C1 segment of cervical spinal cord (tissue), 14 donors: Measurements from ENCODE around the gene MGA.

Experiments used
- DNase-seq, 14 donors: peaks; one replicate each; lab custom pipeline; 2025; lab: John Stamatoyannopoulos, UW

Gene MGA

GRCh38 chr15:41806291-41807181 lies 146.3 kb downstream of the MGA start:
- no peak for DNase-seq

GRCh38 chr15:41809121-41809520 lies 148.9 kb downstream of the MGA start:
- DNase-seq, result no peak

- peak in 6 of 14 donors; percentile 19 to 78 (median 33) for DNase-seq
These were observed 149.5 kb downstream of the MGA start for GRCh38 chr15:41809526-41810220.

- DNase-seq, result peak in 2 of 14 donors; percentile 56 to 87
These were observed 150.6 kb downstream of the MGA start for GRCh38 chr15:41810651-41811431.

DNA sequence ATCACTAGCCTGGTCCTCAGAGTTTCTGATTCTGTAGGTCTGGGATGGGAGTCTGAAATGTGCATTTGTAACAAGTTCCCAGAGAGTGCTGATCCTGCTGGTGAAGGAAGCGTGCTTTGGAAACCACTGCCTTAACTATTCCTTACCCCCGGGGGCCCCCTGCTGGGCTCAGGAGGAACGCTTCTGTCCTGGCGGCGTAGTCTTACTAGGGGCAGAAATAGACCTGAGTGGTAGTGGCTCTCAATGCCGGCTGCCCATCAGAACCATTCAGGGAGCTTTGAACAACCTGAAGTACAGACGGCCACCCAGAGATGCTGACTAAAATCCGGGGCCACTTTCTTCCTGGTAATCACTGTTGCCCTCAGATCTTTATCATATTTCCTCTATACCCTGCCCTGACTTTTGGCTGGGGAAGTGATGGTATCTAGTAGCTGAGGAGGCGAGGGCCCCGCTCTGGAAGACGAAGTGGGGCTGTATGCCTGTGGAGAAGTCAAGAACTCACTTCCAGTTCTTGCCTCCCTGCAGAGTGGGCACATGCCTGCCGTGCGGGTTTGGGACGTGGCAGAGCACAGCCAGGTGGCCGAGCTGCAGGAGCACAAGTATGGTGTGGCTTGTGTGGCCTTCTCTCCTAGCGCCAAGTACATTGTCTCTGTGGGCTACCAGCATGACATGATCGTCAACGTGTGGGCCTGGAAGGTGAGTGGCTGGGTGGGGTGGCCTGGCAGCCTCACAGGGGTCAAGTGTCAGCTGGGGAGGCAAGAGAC lies 151.4 kb downstream of the MGA start:
- DNase-seq, result peak in 11 of 14 donors; percentile 14 to 87 (median 59)

GRCh38 chr15:41812820-41813375 lies 152.7 kb downstream of the MGA start:
- no peak for DNase-seq

DNA sequence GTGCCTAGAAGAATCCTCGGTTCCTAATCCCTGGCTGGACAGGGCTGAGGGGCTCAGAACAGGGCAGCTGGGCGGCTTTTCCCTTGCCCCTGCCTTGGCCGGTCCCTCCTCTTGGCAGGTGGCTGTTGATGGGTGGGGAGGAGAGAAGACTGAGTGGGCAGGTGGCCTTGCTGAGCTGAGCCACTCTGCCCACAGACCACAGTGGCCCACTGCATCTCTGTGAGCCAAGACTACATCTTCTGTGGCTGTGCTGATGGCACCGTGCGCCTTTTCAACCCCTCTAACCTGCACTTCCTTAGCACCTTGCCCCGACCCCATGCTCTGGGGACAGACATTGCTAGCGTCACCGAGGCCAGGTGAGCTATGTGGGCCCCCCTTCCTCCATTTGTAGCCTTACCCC lies 153.2 kb downstream of the MGA start:
- no peak for DNase-seq

GRCh38 chr15:41814534-41814933 lies 154.3 kb downstream of the MGA start:
- DNase-seq, result no peak

DNA sequence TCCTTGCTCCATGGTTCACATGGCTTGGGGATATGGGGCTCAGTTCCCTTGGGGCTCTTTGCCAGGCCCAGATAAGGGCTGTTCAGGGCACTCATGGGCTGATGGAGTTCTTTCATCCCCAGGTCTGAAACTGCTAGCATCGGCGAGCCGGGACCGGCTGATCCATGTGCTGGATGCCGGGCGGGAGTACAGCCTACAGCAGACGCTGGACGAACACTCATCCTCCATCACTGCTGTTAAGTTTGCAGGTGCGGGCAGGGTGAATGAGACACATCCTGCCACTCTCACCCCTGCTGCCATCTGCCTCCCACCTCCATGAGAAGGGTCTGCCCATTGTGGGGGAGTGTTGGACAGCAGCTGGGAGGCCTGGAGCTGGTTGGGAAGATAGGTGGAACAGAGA lies 156.6 kb downstream of the MGA start:
- no peak for DNase-seq

DNA sequence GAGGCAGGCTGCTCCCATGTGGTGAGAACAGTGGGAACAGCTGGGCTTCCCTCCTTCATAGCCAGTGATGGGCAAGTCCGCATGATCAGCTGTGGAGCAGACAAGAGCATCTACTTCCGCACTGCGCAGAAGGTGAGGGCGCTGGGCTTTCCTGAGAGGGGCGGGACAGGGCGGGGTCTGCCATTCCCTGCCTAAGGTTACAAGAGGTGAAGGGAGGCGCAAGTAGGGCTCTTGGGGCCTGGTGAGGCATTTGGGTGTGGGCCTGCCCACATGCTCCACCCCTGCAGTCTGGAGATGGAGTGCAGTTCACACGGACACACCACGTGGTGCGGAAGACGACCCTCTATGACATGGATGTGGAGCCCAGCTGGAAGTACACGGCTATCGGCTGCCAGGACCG lies 157.1 kb downstream of the MGA start:
- DNase-seq, result no peak

DNA sequence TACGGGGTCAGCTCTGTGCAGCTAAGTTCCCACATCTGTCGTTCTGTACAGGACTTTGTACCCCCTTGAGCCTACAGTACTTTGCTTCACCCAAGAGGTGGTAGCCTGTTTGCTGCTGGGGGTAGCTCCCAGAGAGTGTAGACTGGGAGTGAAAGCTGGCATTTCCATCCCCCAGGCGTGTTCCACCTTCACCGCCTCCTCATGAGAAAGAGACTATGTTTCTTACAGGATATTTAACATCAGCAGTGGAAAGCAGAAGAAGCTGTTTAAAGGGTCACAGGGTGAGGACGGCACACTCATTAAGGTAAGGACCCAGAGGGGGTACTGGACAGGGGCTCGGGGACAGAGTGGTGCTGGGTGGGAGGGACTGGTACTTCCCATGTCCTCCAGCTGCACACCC lies 157.6 kb downstream of the MGA start:
- DNase-seq, result no peak

DNA sequence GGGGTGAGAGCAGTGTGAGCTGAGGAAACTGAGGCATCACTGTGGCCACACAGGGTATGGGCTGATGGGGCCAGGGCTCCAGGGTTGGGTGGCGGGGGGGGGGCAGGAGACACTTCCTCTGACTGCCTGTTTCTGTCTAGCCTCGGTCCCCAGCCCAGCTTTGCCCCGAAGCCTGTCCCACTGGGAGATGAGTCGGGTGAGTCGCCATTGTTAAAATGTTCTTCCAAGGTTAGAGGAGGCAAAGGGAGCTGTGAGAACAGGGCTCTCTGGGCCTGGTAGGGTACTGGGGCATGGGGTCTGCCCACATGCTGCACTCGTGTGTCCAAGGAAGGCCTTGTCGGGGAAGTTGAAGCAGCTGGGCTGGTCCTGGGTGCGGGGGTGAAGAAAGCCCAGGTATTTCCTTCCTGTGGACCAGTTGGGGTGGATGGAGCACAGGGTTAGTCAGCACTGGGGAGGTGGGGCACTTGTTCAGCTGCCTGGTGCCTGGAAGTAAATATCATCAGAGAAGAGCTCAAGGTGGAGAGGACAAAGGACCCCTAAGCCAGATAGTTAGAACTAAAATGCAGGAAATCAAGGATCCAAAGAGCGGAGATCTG lies 159.3 kb downstream of the MGA start:
- no peak for DNase-seq

DNA sequence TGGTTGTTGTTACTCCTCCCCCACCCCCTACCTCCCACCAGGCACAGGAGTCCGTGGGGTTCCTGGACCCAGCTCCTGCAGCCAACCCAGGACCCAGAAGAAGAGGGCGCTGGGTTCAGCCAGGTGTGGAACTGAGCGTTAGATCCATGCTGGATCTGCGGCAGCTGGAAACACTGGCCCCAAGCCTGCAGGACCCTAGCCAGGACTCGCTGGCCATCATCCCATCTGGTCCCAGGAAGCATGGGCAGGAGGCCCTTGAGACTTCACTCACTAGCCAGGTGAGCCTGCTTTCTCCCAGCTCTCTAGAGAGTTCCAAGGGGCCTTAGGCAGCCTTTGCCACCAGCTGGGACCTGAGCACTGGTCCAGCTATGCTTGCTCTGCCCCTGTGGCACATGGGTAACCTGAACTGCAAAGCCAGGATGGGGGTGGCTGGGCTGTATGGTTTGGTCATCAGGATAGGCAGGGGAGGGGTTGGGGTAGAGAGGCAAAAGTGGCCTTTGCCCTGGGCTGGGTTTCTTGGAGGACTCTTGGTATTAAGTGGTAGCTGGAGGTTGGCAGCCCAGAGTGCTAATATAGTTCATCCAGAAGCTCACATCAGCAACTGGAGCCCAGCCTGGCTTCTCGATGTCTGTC lies 160.7 kb downstream of the MGA start:
- no peak for DNase-seq

- peak in 6 of 14 donors; percentile 5 to 70 (median 28) for DNase-seq
These were observed 161.6 kb downstream of the MGA start for GRCh38 chr15:41821831-41822230.

- no peak for DNase-seq
These were observed 162.3 kb downstream of the MGA start for GRCh38 chr15:41822471-41822870.
